AG09319 (cell line): ENCODE measurements around the gene KRTAP10-9.
"Not testable (repeated sequence)": the region's sequence is repeated elsewhere in the genome, so short reads cannot be mapped to it uniquely, and the experiment has no call there.

ENCODE experiments used
- DNase-seq: peaks from one replicate; pipeline ENCODE4 v3.0.0-alpha.2; 2010; ENCODE audit warnings: low read depth; ENCODE audit errors: extremely low read depth
- CTCF ChIP-seq: IDR thresholded peaks from 2 replicates; pipeline ENCODE4 v1.5.1; 2011; ENCODE audit warnings: low read depth, mild to moderate bottlenecking, inconsistent platforms, low read length, moderate library complexity

KRTAP10-9 gene

DNA sequence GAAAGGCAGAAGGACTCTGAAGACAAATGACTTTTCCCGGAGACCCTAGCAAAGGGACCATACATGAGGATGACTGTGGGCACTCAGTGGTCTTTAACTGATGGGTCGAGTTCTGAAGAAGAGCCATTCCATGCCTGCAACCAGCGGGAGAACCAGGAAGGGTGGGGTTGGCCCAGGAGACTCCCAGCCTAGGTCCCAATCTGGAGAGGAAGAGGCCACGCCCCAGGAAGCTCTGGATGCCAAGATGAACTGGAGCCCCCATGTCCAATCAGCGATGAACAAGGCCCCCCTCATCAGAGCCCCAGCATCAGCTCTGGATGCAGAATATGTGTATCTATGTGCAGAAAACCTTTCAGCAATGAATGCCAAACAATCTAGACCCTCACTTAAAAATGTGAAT lies 13.9 kb downstream of the KRTAP10-9 start:
- no peak for TF ChIP-seq CTCF
- no peak for DNase-seq

DNA sequence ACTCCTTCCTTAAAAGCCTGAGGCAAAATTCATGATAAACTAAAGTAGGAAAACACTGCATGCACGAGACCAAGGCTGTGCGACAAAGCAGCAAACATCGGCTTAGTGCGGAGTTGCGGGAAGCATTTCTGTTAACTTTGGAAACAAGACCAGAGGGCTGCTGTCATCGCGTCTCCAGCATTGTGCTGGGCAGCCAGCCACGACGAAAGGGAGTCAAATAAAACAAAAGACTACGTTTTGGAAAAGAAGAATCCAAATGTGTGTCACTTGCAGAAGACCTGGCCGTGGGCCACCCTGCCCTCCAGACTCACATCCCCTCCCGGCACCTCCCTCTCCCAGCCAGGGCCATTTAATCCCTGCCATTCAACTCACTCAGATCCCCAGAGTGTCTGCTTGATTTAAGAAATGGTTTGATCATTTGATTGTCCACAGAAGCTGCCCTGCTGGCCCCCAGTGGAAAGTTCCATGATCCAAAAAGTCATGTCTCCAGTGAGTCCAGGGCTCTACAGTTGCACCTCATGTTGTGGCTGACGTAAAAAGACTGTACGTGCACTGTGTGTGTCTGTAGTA lies 16.9 kb downstream of the KRTAP10-9 start:
- no peak for DNase-seq
- TF ChIP-seq CTCF, result no peak

DNA sequence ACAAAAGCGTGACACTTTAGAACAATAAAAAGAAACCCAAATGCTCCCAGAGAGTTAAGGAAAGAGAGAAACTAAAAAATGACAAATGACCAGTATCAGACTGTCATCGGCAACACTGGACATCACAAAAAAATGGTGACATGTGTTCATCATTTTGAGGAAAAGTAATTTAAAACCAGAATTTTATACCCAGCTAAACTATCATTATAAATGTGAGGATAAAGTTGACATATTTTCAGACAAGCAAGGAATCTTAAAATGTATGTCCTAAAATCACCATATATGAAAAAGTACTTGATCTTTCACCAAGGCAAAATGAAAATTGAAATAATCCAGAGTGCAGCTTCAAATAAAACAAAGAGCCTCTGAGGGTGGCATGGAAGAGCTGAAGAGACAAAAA lies 18.0 kb downstream of the KRTAP10-9 start:
- no peak for DNase-seq
- no peak for TF ChIP-seq CTCF

GRCh38 chr21:44646366-44647221 lies 19.7 kb downstream of the KRTAP10-9 start, which contains the start of gene KRTAP10-11:
Gene KRTAP10-11, plus strand, starts transcription at chr21:44646414. Its CDS starts 45 bp downstream, at chr21:44646459.
- DNase-seq, result not testable (repeated sequence)

- TF ChIP-seq CTCF, result no peak
- no peak for DNase-seq
These were observed 20.3 kb downstream of the KRTAP10-9 start for GRCh38 chr21:44647222-44647552.

- DNase-seq, result no peak
- TF ChIP-seq CTCF, result no peak
These were observed 21.8 kb downstream of the KRTAP10-9 start for GRCh38 chr21:44648557-44649311.

GRCh38 chr21:44649521-44650100 lies 22.7 kb downstream of the KRTAP10-9 start:
- no peak for TF ChIP-seq CTCF
- no peak for DNase-seq
